Measurements from ENCODE around the gene ARNT2. TPM values are rescaled to one million over a fixed set of nuclear protein-coding genes. Genes with fewer than 3 reads are reported as not detected.
"Not testable (repeated sequence)": the region's sequence is repeated elsewhere in the genome, so short reads cannot be mapped to it uniquely, and the experiment has no call there.

The ARNT2 gene
- polyA plus RNA-seq, 3 donors: 58.3 to 63.3 (median 59.3) TPM

GRCh38 chr15:80641384-80641783, 237.2 kb downstream of the ARNT2 start:
- no peak for DNase-seq (ENCODE audit: extremely low read depth in 1 of 11, low read depth in 9 of 11, low spot score in 4 of 11)

- no peak for DNase-seq (ENCODE audit: extremely low read depth in 1 of 11, low read depth in 9 of 11, low spot score in 4 of 11)
Measured at GRCh38 chr15:80643431-80643951, 239.3 kb downstream of the ARNT2 start.

GRCh38 chr15:80645494-80646065, 241.4 kb downstream of the ARNT2 start:
- no peak for DNase-seq (ENCODE audit: extremely low read depth in 1 of 11, low read depth in 9 of 11, low spot score in 4 of 11)

- DNase-seq (ENCODE audit: extremely low read depth in 1 of 11, low read depth in 9 of 11, low spot score in 4 of 11): not testable (repeated sequence)
Measured at GRCh38 chr15:80647424-80647823, 243.2 kb downstream of the ARNT2 start.

Other genes starting within 250 kb of the ARNT2 start
- 10 to 100 TPM in 2 of 3 donors, 1 to 10 TPM in 1; 7.4 to 12.0 (median 11.7) TPM for gene CTXND1, start 152.2 kb upstream of the ARNT2 start, polyA plus RNA-seq (ENCODE audit: insufficient read length in 3 of 3)

Data from renal cortex interstitium (tissue), 11 donors.